ENCODE measurements around the gene ACOT13. TPM values are rescaled to one million over a fixed set of nuclear protein-coding genes. Genes with fewer than 3 reads are reported as not detected.
"Not testable (repeated sequence)": the region's sequence is repeated elsewhere in the genome, so short reads cannot be mapped to it uniquely, and the experiment has no call there.

Gene ACOT13
- total RNA-seq, 1 experiment from 2014 or later = 31.4 TPM

GRCh38 chr6:24749297-24749696 lies 82.4 kb downstream of the ACOT13 start:
- H3K27me3 Mint-ChIP-seq (ENCODE audit: insufficient read depth, unreplicated experiment) = no peaks in the 10 kb centered on the region
- DNase-seq (ENCODE audit: unreplicated experiment) = no peak
- BruUV-seq (replicated peaks) = no TSS peak
- intact Hi-C loops (cut with micrococcal nuclease) = no loop called here
- ChIA-PET CTCF (interaction anchor here (1.2 kb wide), 1 partner anchor 12 kb away, joined by 4 read pairs; no protein-coding TSS in a partner anchor), POLR2A (interaction anchor here (0.6 kb wide), 1 partner anchor 44 kb away, joined by 4 read pairs; no protein-coding TSS in a partner anchor)
- no peak overlapping the region for H3K4me3 Mint-ChIP-seq (ENCODE audit: unreplicated experiment)
- no peak overlapping the region for H3K27ac Mint-ChIP-seq (ENCODE audit: low read depth, unreplicated experiment)
- no peaks in the 10 kb centered on the region for H3K9me3 Mint-ChIP-seq (ENCODE audit: unreplicated experiment)
- H3K36me3 Mint-ChIP-seq (ENCODE audit: insufficient read depth, unreplicated experiment) = no peaks in the 10 kb centered on the region
- peaks cover 5% of the 10 kb centered on the region for H3K4me1 Mint-ChIP-seq (ENCODE audit: insufficient read depth, unreplicated experiment)
- no peak for TF ChIP-seq CTCF (IDR thresholded peaks at IDR 0.05; ENCODE audit: unreplicated experiment)

DNA sequence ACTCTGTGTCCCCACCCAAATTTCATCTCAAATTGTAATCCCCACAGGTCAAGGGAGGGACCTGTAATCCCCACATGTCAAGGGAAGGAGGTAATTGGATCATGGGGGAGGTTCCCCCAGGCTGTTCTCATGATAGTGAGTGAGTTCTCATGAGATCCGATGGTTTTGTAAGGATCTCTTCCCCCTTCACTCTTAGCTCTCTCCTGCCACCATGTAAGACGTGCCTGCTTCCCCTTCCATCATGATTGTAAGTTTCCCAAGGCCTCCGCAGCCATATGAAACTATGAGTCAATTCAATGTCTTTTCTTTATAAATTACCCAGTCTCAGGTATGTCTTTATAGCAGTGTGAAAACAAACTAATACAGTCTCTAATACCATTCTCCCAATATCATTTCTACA lies 84.0 kb downstream of the ACOT13 start:
- intact Hi-C loops (cut with micrococcal nuclease) = not testable (repeated sequence)

GRCh38 chr6:24752503-24752902 lies 85.6 kb downstream of the ACOT13 start:
- H3K27ac Mint-ChIP-seq (ENCODE audit: low read depth, unreplicated experiment) = no peak overlapping the region
- H3K9me3 Mint-ChIP-seq (ENCODE audit: unreplicated experiment) = no peaks in the 10 kb centered on the region
- POLR2A ChIA-PET = interaction anchor here (2.5 kb wide), 1 partner anchor 9 kb away, joined by 12 read pairs; no protein-coding TSS in a partner anchor
- H3K4me3 Mint-ChIP-seq (ENCODE audit: unreplicated experiment) = no peak overlapping the region
- no peak for TF ChIP-seq CTCF (IDR thresholded peaks at IDR 0.05; ENCODE audit: unreplicated experiment)
- intact Hi-C loops (cut with micrococcal nuclease) = no loop called here
- DNase-seq (ENCODE audit: unreplicated experiment) = no peak
- no peaks in the 10 kb centered on the region for H3K27me3 Mint-ChIP-seq (ENCODE audit: insufficient read depth, unreplicated experiment)
- no peaks in the 10 kb centered on the region for H3K36me3 Mint-ChIP-seq (ENCODE audit: insufficient read depth, unreplicated experiment)
- BruUV-seq (replicated peaks) = no TSS peak
- no peaks in the 10 kb centered on the region for H3K4me1 Mint-ChIP-seq (ENCODE audit: insufficient read depth, unreplicated experiment)
- CTCF ChIA-PET = interaction anchor here (0.6 kb wide), 1 partner anchor 13 kb away, joined by 3 read pairs; no protein-coding TSS in a partner anchor

More for the DNA sequence above, 84.0 kb downstream of the ACOT13 start:
- H3K36me3 Mint-ChIP-seq (ENCODE audit: insufficient read depth, unreplicated experiment); H3K4me1 Mint-ChIP-seq (ENCODE audit: insufficient read depth, unreplicated experiment); H3K27me3 Mint-ChIP-seq (ENCODE audit: insufficient read depth, unreplicated experiment); BruUV-seq (replicated peaks); H3K27ac Mint-ChIP-seq (ENCODE audit: low read depth, unreplicated experiment); H3K9me3 Mint-ChIP-seq (ENCODE audit: unreplicated experiment); H3K4me3 Mint-ChIP-seq (ENCODE audit: unreplicated experiment); DNase-seq (ENCODE audit: unreplicated experiment): not testable (repeated sequence)
- POLR2A ChIA-PET = interaction anchor here (1.3 kb wide), 1 partner anchor 33 kb away, joined by 3 read pairs; no protein-coding TSS in a partner anchor
- CTCF ChIA-PET = interaction anchor here (0.5 to 0.9 kb wide), 2 partner anchors 86 to 290 kb away, joined by 3 to 6 read pairs; no protein-coding TSS in a partner anchor

GRCh38 chr6:24752917-24753492 lies 86.1 kb downstream of the ACOT13 start:
- POLR2A ChIA-PET = interaction anchor here (0.6 to 2.5 kb wide), 4 partner anchors 10 to 180 kb away, joined by 3 to 12 read pairs (median 4); partner anchors contain the start of gene C6orf62

More at GRCh38 chr6:24752917-24753492, 86.1 kb downstream of the ACOT13 start:
- TF ChIP-seq CTCF (IDR thresholded peaks at IDR 0.05; ENCODE audit: unreplicated experiment) = no peak
- H3K4me3 Mint-ChIP-seq (ENCODE audit: unreplicated experiment) = no peak overlapping the region
- H3K4me1 Mint-ChIP-seq (ENCODE audit: insufficient read depth, unreplicated experiment) = no peaks in the 10 kb centered on the region
- no peak for DNase-seq (ENCODE audit: unreplicated experiment)
- BruUV-seq (replicated peaks) = no TSS peak
- intact Hi-C loops (cut with micrococcal nuclease) = no loop called here
- no peaks in the 10 kb centered on the region for H3K27me3 Mint-ChIP-seq (ENCODE audit: insufficient read depth, unreplicated experiment)
- no peak overlapping the region for H3K27ac Mint-ChIP-seq (ENCODE audit: low read depth, unreplicated experiment)
- H3K9me3 Mint-ChIP-seq (ENCODE audit: unreplicated experiment) = no peaks in the 10 kb centered on the region
- CTCF ChIA-PET = interaction anchor here (0.6 to 1.3 kb wide), 6 partner anchors 10 to 317 kb away, joined by 3 to 5 read pairs (median 3); no protein-coding TSS in a partner anchor
- H3K36me3 Mint-ChIP-seq (ENCODE audit: insufficient read depth, unreplicated experiment) = no peaks in the 10 kb centered on the region

Data from MCF 10A (cell line).